ENCODE data around the gene CDH5. TPM values are rescaled to one million over a fixed set of nuclear protein-coding genes. Genes with fewer than 3 reads are reported as not detected.
"Not testable (repeated sequence)": the region's sequence is repeated elsewhere in the genome, so short reads cannot be mapped to it uniquely, and the experiment has no call there.

CDH5 gene
- total RNA-seq, 2 donors from 2014 or later, result 21.1 to 40.0 TPM

DNA sequence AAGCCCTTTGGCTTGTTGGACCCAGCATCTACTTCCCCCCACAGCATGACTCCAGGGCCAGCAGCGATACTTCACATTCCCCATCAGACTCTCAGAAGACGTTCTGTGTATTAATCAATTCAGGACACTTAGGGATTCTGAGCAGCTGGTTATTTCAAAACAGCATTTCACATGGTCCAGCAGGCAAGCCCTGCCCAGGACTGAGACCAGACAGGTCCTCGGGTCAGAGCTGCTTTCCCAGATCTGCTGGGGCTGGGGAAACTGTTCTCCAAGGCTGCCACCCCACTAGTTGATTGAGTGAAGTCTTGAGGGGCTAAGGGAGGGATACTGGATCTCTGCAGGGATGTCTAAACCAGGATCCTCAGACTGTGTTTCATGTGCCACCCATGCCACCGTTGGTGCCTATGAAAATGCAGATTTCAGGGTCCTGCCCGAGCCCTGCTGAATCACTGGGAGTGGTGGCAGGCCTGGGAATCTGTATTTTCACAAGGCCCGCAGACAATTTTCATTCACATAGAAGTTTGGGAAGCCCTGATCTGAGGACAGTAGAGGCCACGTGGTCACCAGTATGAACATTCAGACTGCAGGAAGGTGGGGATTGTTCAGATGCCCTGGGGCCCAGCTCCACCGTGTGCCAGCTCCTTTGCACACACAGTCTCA, 40.6 kb upstream of the CDH5 start:
- H3K9me3 ChIP-seq, result no peaks in the 10 kb centered on the region
- H3K4me3 ChIP-seq, result no peak overlapping the region
- DNase-seq (ENCODE audit: low spot score), result no peak
- H3K4me1 ChIP-seq (ENCODE audit: control insufficient read depth in 1 of 2, low read depth in 2 of 2), result peaks cover 0 to 21% of the 10 kb centered on the region in 2 donors
- TF ChIP-seq, protein P1, sequence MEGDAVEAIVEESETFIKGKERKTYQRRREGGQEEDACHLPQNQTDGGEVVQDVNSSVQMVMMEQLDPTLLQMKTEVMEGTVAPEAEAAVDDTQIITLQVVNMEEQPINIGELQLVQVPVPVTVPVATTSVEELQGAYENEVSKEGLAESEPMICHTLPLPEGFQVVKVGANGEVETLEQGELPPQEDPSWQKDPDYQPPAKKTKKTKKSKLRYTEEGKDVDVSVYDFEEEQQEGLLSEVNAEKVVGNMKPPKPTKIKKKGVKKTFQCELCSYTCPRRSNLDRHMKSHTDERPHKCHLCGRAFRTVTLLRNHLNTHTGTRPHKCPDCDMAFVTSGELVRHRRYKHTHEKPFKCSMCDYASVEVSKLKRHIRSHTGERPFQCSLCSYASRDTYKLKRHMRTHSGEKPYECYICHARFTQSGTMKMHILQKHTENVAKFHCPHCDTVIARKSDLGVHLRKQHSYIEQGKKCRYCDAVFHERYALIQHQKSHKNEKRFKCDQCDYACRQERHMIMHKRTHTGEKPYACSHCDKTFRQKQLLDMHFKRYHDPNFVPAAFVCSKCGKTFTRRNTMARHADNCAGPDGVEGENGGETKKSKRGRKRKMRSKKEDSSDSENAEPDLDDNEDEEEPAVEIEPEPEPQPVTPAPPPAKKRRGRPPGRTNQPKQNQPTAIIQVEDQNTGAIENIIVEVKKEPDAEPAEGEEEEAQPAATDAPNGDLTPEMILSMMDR (IDR thresholded peaks at IDR 0.05), result no peak
- no peaks in the 10 kb centered on the region for H3K27me3 ChIP-seq (replicated peaks; ENCODE audit: insufficient read depth)
- H3K36me3 ChIP-seq, result no peaks in the 10 kb centered on the region
- H3K27ac ChIP-seq, result no peak overlapping the region
- ATAC-seq (ENCODE audit: insufficient number of reproducible peaks, low FRiP score, low read depth), result no peak

DNA sequence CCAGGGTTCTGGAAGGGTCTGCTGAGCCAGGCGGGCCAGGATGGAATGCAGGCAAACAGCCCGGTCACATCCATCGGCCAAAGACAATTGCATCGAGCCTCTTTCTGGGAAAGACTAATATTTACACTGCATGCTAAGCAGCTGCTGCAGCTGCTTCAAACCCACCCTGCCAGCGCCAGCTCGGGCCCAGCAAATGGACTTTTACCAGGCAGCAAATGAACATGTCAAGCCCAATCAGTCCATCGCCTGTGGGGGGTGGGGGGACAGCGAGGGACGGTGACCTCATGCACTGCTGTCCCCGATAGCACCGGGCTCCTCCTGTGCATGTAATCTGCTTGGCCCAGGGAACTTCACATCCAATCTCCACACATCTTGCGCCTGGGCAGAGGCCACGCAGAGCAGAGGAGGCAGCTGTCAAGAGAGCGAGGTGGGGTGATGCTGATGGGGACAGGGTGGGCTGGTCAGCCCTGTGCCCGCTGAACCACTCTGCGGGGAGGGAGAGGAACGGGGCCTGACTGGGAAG, 39.4 kb upstream of the CDH5 start:
- H3K9me3 ChIP-seq, result no peaks in the 10 kb centered on the region
- DNase-seq (ENCODE audit: low spot score), result no peak
- no peaks in the 10 kb centered on the region for H3K27me3 ChIP-seq (replicated peaks; ENCODE audit: insufficient read depth)
- TF ChIP-seq, protein P1 (IDR thresholded peaks at IDR 0.05), result no peak
- H3K4me1 ChIP-seq (ENCODE audit: control insufficient read depth in 1 of 2, low read depth in 2 of 2), result peaks cover 0 to 21% of the 10 kb centered on the region in 2 donors
- no peak overlapping the region for H3K27ac ChIP-seq
- no peaks in the 10 kb centered on the region for H3K36me3 ChIP-seq
- ATAC-seq (ENCODE audit: insufficient number of reproducible peaks, low FRiP score, low read depth), result no peak
- H3K4me3 ChIP-seq, result no peak overlapping the region

DNA sequence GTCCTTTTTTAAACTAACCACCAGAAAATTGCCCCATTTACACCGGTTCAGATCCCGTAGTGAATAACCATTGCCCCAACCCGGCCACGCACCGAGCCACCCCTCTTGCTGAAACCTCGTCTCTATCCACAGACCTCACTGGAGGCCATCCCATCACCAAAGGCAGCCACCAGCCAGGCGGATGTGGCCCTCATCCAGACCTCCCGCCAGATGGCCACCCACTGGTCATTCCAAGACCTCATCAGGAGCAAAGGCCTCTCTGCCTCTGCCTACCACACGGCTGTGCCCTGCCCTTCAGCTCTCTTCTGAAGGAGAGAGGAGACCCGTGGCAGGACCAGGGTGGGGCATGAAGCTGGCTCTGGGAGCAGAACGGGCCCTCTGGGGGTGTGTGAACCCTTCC, 38.2 kb upstream of the CDH5 start:
- H3K36me3 ChIP-seq, result no peaks in the 10 kb centered on the region
- no peaks in the 10 kb centered on the region for H3K27me3 ChIP-seq (replicated peaks; ENCODE audit: insufficient read depth)
- TF ChIP-seq, protein P1 (IDR thresholded peaks at IDR 0.05), result no peak
- DNase-seq (ENCODE audit: low spot score) (no peak), ATAC-seq (ENCODE audit: insufficient number of reproducible peaks, low FRiP score, low read depth) (no peak)
- H3K4me1 ChIP-seq (ENCODE audit: control insufficient read depth in 1 of 2, low read depth in 2 of 2), result peaks cover 0 to 21% of the 10 kb centered on the region in 2 donors
- H3K9me3 ChIP-seq, result no peaks in the 10 kb centered on the region
- no peak overlapping the region for H3K4me3 ChIP-seq
- no peak overlapping the region for H3K27ac ChIP-seq

DNA sequence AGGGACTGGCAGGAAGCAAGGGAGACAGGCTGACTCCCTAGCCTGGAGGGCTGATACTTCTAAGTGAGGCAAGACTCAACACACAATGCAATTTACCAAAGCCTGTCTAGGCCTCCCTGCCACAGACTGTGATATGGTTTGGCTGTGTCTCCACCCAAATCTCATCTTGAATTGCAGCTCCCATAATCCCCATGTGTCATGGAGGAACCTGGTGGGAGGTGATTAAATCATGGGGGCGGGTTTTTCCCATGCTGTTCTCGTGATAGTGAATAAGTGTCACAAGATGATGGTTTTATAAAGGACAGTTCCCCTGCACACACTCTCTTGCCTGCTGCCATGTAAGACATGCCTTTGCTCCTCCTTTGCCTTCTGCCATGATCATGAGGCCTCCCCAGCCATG, 35.0 kb upstream of the CDH5 start:
- H3K9me3 ChIP-seq; H3K4me3 ChIP-seq; ATAC-seq (ENCODE audit: insufficient number of reproducible peaks, low FRiP score, low read depth); H3K27ac ChIP-seq; H3K36me3 ChIP-seq; DNase-seq (ENCODE audit: low spot score); H3K27me3 ChIP-seq (replicated peaks; ENCODE audit: insufficient read depth): not testable (repeated sequence)
- peaks cover 0 to 16% of the 10 kb centered on the region in 2 donors for H3K4me1 ChIP-seq (ENCODE audit: control insufficient read depth in 1 of 2, low read depth in 2 of 2)

DNA sequence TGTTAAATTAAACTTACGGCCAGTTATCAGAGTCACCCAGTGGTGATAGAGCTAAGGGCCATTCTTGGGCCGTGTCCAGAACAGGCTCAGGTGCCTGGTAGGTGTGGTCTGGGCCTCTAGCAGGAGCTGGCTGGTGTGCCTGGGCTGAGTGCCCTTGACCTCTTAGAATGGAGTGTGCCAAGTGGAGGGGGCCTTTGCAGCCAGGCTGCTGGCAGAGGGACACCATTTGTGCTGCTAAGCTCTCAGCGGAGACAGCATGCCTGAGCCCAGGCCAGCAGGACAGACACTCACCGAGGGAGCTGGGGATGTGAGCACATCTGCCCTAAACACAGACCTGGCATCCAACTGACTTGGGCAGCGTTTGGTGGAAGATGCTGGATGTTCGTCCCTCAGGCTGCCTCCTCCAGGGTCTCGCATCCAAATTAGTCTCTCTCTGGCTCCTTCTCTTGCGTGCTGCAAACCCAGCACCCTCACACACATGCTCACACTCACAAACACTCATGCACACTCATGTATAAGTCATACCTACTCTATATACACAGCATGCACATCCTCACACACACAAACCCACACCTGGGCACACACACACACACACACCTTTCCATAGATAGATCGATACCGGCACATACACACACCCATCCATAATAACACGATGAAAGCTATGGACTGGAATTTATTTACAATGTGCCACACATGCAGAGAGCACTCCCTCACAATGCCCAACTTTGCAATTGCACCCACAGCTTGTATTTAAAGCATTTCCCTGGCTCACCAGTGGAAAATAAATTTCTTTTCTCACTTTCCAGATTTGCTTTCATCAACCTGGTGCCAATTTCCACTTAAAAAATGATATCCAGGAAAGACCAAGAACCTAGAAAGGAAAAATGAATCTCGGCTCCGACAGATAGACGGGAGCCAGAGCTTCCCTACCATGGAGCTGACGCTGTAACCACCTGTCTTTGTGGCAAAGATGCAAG, 33.6 kb upstream of the CDH5 start:
- TF ChIP-seq, protein P1 (IDR thresholded peaks at IDR 0.05), result no peak
- no peaks in the 10 kb centered on the region for H3K9me3 ChIP-seq
- H3K4me3 ChIP-seq, result no peak overlapping the region
- H3K27me3 ChIP-seq (replicated peaks; ENCODE audit: insufficient read depth), result no peaks in the 10 kb centered on the region
- no peak overlapping the region for H3K27ac ChIP-seq
- H3K4me1 ChIP-seq (ENCODE audit: control insufficient read depth in 1 of 2, low read depth in 2 of 2), result peaks cover 0 to 2% of the 10 kb centered on the region in 2 donors
- DNase-seq (ENCODE audit: low spot score) (no peak), ATAC-seq (ENCODE audit: insufficient number of reproducible peaks, low FRiP score, low read depth) (no peak)
- no peaks in the 10 kb centered on the region for H3K36me3 ChIP-seq
